Activated CD4-positive, CD25-positive, alpha-beta regulatory T cell treated with anti-CD3 and anti-CD28 coated beads, Interleukin-2, amount 50 U/mL, for 72 hours (primary cell): ENCODE measurements around the gene NDUFB8.

Source experiments
- DNase-seq: peaks from one replicate; pipeline ENCODE4 v3.0.0; 2021

The NDUFB8 gene

DNA sequence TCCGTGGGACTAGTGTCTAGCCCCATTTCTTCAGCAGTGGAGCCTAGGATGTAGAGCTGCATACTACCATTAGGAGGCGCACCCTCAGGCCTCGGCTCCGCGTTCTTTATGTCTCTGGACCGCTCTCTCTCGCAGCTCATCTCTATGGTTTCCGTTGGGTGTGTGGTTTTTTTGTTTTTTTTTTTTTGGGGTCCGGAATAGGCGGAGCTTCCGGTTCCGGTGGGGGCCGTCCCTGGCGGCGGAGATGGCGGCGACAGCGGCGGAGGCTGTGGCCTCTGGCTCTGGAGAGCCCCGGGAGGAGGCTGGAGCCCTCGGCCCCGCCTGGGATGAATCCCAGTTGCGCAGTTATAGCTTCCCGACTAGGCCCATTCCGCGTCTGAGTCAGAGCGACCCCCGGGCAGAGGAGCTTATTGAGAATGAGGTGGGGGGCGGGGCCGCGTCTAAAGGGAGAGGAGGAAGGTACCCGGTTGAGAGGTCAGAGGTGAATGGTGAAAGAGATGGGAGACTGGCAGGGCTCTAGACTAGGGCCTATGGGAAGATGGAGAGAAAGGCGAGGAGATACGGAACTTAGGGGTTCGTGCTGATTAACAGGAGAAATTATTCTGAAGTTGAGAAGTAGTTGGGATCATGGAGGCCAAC is 6.2 kb upstream of the NDUFB8 start, which contains the start of gene HIF1AN:
Gene HIF1AN (plus strand): TSS at position 229 of the 639 bp plus-strand sequence. CDS start 16 bp downstream, at position 245.
- DNase-seq, result peak; percentile 86

GRCh38 chr10:100535338-100535714 is 5.7 kb upstream of the NDUFB8 start:
- DNase-seq, result no peak

- no peak for DNase-seq
Measured at GRCh38 chr10:100534726-100535125, 5.1 kb upstream of the NDUFB8 start.

DNA sequence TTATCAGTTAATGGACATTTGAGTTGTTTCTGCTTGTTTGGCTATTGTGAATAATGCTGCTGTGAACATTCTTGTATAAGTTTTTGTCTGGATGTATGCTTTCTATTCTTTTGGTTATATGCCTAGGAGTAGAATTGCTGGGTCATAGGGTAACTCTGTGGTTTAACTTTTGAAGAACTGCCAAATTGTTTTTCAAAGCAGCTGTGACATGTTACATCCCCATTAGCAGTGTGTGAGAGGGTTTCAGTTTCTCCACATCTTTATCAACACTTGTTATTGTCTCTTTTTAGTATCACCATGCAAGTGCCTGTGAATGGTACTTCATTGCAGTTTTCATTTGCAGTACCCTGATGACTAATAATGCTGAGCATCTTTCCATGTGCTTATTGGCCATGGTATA is 2.1 kb upstream of the NDUFB8 start:
- no peak for DNase-seq

GRCh38 chr10:100528921-100529474 is 673 bp downstream of the NDUFB8 start:
- DNase-seq, result no peak

DNA sequence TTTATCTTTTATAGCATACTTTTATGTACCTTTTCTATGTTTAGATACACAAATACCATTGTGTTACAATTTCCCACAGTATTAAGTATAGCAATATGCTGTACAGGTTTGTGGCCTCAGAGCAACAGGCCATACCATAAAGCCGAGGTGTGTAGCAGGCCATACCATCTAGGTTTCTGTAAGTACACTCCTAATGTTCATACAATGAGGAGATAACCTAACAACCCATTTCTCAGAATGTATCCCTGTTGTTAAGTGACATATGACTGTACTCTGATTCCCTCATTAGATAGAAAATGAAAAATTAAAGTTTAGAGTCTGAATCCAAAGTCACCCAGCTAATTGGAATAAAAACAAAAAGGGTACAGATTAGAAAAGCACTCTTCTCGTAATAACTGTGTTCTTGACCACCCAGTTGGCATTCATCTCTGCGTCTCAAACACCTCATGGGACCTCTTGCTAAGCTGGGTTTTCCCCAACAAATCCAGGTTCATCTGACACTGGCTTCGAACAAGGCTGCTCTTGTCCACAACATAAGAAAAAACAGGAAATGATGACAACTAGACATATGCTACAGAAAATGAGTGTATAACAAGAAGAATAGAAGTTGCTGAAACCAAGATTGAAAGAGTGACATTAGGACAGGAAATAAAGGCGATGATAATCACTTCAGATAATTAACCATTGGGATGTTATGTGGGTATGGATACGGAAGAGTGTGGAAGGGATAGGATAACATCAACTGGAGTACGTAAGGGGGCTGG is 1.4 kb downstream of the NDUFB8 start:
- no peak for DNase-seq

- DNase-seq, result no peak
Measured at GRCh38 chr10:100524638-100525037, 5.0 kb downstream of the NDUFB8 start.

GRCh38 chr10:100524206-100524605 is 5.5 kb downstream of the NDUFB8 start:
- DNase-seq, result no peak

- no peak for DNase-seq
Measured at GRCh38 chr10:100522945-100523344, 6.7 kb downstream of the NDUFB8 start.

- DNase-seq, result no peak
Measured at GRCh38 chr10:100522107-100522801, 7.4 kb downstream of the NDUFB8 start.

GRCh38 chr10:100520811-100521210 is 8.9 kb downstream of the NDUFB8 start:
- DNase-seq, result no peak

GRCh38 chr10:100519311-100520051 is 10.2 kb downstream of the NDUFB8 start, which contains the start of gene SEC31B:
TSS of gene SEC31B (minus strand) at chr10:100519861. CDS start at chr10:100516952, 2,909 bp downstream.
- no peak for DNase-seq

DNA sequence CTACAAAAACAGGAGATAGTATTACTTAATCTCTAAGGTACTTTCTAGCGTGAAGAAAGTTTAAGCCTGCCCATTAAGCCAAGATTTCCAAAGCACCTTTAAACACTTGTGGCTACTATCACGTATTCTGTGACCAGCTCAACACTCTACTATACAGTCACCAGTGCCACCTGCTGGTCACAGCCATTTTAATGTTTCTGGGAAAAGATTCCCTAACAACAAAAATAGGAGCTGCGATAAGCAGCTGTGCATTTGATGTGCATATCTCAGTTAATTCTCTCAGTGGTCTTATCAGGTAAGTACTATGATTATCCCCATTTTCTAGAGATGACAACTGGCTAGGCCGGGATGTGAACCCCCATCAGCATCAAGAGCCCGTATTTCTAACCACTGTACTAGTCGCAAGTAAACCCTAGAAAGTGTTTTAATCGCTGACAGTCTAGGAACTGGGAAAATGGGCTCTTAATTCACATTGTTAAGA is 10.9 kb downstream of the NDUFB8 start:
- no peak for DNase-seq

DNA sequence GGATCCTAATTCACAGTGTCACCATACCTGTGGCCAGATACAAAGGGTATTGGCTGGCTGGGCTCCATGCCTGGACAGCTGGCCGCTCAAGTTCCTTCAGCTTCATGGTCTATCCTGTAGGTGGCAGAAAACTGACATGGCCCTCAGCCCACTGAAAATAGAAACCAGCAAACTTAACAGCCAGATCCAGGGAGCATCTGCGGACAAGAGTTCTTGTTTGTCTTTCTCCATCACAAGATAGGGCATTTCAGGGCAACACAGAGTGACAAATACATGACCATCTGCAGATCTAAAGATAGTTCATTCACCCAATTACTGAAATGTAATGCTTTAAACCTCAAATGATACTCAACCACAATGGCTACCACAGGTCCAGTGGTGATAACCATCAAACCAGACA is 12.8 kb downstream of the NDUFB8 start:
- DNase-seq, result no peak

- DNase-seq, result no peak
Measured at GRCh38 chr10:100515612-100516011, 14.1 kb downstream of the NDUFB8 start.

DNA sequence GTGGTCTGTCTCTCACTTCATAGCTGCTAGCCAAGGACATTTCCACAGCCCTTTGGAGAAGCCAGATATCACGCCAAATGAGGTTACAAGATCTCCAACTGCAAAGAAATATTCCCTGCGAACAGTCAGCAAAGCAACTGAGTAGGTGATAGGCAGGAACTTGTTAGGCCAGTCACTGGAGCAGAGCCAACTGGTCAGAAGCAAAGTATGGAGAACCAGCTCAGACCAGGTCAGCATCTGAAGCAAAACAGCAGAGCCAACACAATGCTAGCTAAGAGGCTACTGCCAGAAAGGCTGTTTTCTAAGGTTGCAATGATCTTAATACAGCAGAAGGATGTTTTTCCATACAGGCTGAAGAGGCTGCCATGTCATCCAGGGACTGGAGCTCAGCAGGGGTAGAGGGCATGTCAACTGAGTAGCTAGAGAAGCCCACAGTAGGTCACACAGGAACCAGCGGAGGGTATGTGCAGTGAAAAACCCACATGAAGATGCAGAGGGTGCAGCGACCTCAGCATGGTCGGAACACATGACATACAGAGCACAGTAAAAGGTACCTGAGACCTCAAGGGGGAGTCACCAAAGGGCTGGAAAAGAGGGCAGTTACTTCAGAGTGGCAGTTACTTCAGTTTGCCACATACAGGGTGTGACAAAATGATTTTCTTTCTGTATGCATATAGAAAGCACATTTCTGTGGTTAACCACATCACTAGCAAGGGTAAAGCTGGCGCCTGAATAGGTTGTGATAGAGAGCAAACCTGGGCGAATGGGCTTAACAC is 18.9 kb downstream of the NDUFB8 start:
- no peak for DNase-seq

DNA sequence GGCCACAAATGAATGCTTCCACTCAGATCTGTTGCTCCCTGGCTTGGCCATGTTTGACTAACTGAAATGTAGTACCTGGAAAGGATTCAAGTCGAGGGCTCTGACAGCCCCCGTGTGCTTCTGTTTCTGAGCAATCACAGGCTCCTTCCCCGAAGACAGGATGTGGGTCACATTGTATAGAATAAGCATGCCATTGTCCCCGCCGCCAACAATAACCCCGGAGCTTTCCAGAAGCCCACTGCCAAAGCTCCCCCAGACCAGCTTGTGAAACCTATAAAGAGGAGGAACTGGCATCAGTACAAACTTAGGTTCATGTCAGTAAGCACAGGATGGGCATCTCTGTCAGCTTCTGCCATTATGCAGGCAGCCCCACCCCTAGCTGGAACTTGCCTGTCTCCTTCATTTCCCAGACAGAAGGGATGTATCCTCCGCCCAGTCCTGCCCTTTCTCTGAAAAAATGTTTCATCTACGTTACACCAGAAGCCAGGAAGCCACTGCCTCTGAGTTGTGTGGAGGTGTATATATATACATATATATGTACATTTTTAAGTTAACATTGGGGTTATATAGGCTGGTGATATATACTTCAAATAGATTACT is 20.3 kb downstream of the NDUFB8 start:
- DNase-seq, result no peak

- DNase-seq, result no peak
Measured at GRCh38 chr10:100508691-100509150, 20.9 kb downstream of the NDUFB8 start.

GRCh38 chr10:100508266-100508665 is 21.4 kb downstream of the NDUFB8 start:
- DNase-seq, result no peak

DNA sequence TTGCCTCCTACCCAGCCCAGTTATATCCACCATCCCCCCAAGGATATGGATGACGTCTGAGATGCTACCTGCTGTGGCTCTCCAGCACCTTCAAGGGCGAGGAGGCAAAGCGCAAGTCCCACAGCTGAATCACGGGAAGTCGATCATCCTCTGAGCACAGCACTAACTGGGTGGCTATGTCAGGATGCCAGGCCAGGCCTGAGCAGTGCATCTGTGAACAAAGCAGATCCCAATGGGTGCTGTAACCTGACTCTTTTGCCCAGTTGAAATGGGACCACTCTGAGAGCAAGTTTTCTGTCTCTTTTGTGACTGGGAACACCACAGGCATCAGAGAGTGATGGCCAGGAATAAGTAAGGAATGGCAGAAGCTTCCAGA is 22.3 kb downstream of the NDUFB8 start:
- DNase-seq, result no peak
